PFSK-1 (cell line): Measurements from ENCODE around the gene TM9SF2.

Experiments used
- FOXP2 ChIP-seq: optimal IDR thresholded peaks from 2 replicates; pipeline ENCODE3; 2011; ENCODE audit warnings: borderline replicate concordance, control low read depth, inconsistent platforms; ENCODE audit not compliant: insufficient read depth; ENCODE audit errors: extremely low read length, extremely low read depth
- POLR2AphosphoS5 ChIP-seq: IDR thresholded peaks from 2 replicates; pipeline ENCODE4 v1.6.1; 2012; ENCODE audit warnings: low read depth, mild to moderate bottlenecking, control low read depth, low read length, moderate library complexity
- SIN3A ChIP-seq: IDR thresholded peaks from 2 replicates; pipeline ENCODE4 v1.6.1; 2012; ENCODE audit warnings: mild to moderate bottlenecking, low read length, moderate library complexity, borderline replicate concordance; ENCODE audit not compliant: insufficient read depth
- TAF1 ChIP-seq: IDR thresholded peaks from 2 replicates; pipeline ENCODE4 v1.6.1; 2012; ENCODE audit warnings: low read length, control low read depth, borderline replicate concordance; ENCODE audit not compliant: insufficient read depth
- TF ChIP-seq, protein P1 (sequence below), 2 experiments: IDR thresholded peaks; 2 replicates each; pipeline versions ENCODE4 v1.6.1 to v1.8.0; 2011 to 2012; ENCODE audit warnings: low read depth in 2 of 2, low read length in 2 of 2, control low read depth in 1 of 2, inconsistent platforms in 1 of 2, mild to moderate bottlenecking in 1 of 2, moderate library complexity in 1 of 2; ENCODE audit not compliant: insufficient read depth in 1 of 2

TM9SF2 gene

GRCh38 chr13:99496184-99497142, 4.8 kb upstream of the TM9SF2 start:
- peak; percentile 67; the same call in 1 of the 2 replicates for TF ChIP-seq POLR2AphosphoS5
- peak; percentile 42; the same call in 1 of the 2 replicates for TF ChIP-seq TAF1
- TF ChIP-seq, protein P1, sequence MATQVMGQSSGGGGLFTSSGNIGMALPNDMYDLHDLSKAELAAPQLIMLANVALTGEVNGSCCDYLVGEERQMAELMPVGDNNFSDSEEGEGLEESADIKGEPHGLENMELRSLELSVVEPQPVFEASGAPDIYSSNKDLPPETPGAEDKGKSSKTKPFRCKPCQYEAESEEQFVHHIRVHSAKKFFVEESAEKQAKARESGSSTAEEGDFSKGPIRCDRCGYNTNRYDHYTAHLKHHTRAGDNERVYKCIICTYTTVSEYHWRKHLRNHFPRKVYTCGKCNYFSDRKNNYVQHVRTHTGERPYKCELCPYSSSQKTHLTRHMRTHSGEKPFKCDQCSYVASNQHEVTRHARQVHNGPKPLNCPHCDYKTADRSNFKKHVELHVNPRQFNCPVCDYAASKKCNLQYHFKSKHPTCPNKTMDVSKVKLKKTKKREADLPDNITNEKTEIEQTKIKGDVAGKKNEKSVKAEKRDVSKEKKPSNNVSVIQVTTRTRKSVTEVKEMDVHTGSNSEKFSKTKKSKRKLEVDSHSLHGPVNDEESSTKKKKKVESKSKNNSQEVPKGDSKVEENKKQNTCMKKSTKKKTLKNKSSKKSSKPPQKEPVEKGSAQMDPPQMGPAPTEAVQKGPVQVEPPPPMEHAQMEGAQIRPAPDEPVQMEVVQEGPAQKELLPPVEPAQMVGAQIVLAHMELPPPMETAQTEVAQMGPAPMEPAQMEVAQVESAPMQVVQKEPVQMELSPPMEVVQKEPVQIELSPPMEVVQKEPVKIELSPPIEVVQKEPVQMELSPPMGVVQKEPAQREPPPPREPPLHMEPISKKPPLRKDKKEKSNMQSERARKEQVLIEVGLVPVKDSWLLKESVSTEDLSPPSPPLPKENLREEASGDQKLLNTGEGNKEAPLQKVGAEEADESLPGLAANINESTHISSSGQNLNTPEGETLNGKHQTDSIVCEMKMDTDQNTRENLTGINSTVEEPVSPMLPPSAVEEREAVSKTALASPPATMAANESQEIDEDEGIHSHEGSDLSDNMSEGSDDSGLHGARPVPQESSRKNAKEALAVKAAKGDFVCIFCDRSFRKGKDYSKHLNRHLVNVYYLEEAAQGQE (IDR thresholded peaks at IDR 0.05; ENCODE audit: insufficient read depth in 1 of 2, low read depth in 2 of 2, low read length in 2 of 2) = no peak

GRCh38 chr13:99498171-99499161, 2.8 kb upstream of the TM9SF2 start:
- TF ChIP-seq POLR2AphosphoS5 (peak; percentile 59; the same call in 1 of the 2 replicates), FOXP2 (peak; percentile 68), SIN3A (no peak), TAF1 (0 out of 2 replicates have a peak, but pooled peaks have one; percentile 3)

GRCh38 chr13:99500839-99501183, 461 bp upstream of the TM9SF2 start:
- TF ChIP-seq SIN3A (no peak), TAF1 (no peak), POLR2AphosphoS5 (no peak), FOXP2 (no peak)
- TF ChIP-seq, protein P1 (IDR thresholded peaks at IDR 0.05; ENCODE audit: insufficient read depth in 1 of 2, low read depth in 2 of 2, low read length in 2 of 2) = no peak

DNA sequence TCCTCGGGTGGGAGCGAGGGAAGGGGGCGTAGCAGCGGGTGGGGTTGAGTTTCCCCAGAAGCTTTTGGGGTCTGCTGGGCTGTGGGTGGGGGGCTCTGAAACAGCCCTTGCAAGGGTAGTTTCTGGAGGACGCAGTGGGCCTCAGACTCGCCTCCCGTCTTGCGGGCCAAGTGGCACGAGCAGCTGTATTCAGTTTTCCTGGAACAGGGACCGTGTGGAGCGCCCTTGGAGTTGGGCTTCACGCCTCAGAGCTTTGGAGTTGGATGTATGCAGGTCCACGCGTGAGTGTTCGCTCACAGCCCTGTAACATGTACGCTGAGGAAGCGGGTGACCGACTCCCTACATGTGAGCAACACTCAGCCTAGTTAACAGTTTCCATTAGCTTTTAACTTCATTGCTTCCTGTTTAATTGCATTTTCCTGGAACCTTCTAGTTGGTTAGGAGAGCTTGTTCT, 603 bp downstream of the TM9SF2 start:
- TF ChIP-seq TAF1 = no peak
- TF ChIP-seq SIN3A = no peak
- TF ChIP-seq, protein P1 (IDR thresholded peaks at IDR 0.05; ENCODE audit: insufficient read depth in 1 of 2, low read depth in 2 of 2, low read length in 2 of 2) = no peak
- TF ChIP-seq POLR2AphosphoS5 = no peak
- TF ChIP-seq FOXP2 = no peak

GRCh38 chr13:99505814-99506269, 4.6 kb downstream of the TM9SF2 start:
- no peak for TF ChIP-seq TAF1
- TF ChIP-seq, protein P1 (IDR thresholded peaks at IDR 0.05; ENCODE audit: insufficient read depth in 1 of 2, low read depth in 2 of 2, low read length in 2 of 2) = no peak
- no peak for TF ChIP-seq FOXP2
- TF ChIP-seq POLR2AphosphoS5 = no peak
- TF ChIP-seq SIN3A = no peak
